Endodermal cell (in vitro differentiated cells): Measurements from ENCODE around the gene HAP1. TPM values are rescaled to one million over a fixed set of nuclear protein-coding genes. Genes with fewer than 3 reads are reported as not detected.

Experiments used
- DNase-seq: peaks from one replicate; pipeline ENCODE4 v3.0.0-alpha.2; 2017
- H3K27ac ChIP-seq: 2 replicates; pipeline ENCODE4 v1.5.1; 2013; ENCODE audit warnings: mild to moderate bottlenecking, low read depth, low read length, moderate library complexity
- H3K27me3 ChIP-seq: 2 replicates; pipeline ENCODE4 v1.6.1; 2013; ENCODE audit warnings: mild to moderate bottlenecking, low read length, moderate library complexity; ENCODE audit not compliant: insufficient read depth, control insufficient read depth, poor library complexity, severe bottlenecking
- H3K36me3 ChIP-seq: 2 replicates; pipeline ENCODE4 v1.7.0; 2013; ENCODE audit warnings: mild to moderate bottlenecking, low read length, moderate library complexity; ENCODE audit not compliant: control insufficient read depth, insufficient read depth
- H3K4me1 ChIP-seq: one replicate; pipeline ENCODE4 v1.7.0; 2013; ENCODE audit warnings: low read length; ENCODE audit not compliant: control insufficient read depth, insufficient read depth
- H3K4me3 ChIP-seq: 2 replicates; pipeline ENCODE4 v1.5.1; 2013; ENCODE audit warnings: mild to moderate bottlenecking, low read length, moderate library complexity
- H3K9ac ChIP-seq: 2 replicates; pipeline ENCODE4 v1.6.1; 2013; ENCODE audit warnings: mild to moderate bottlenecking, low read length, moderate library complexity; ENCODE audit not compliant: poor library complexity, severe bottlenecking; ENCODE audit errors: extremely low read depth
- H3K9me3 ChIP-seq: 2 replicates; pipeline ENCODE4 v1.6.1; 2013; ENCODE audit warnings: mild to moderate bottlenecking, low read length, moderate library complexity; ENCODE audit not compliant: control insufficient read depth
- H3K27ac Mint-ChIP-seq: 2 replicates; pipeline ENCODE4 v1.8.0; 2020; ENCODE audit warnings: mixed read lengths
- H3K27me3 Mint-ChIP-seq: 2 replicates; pipeline ENCODE4 v1.8.0; 2021; ENCODE audit warnings: mild to moderate bottlenecking, mixed read lengths; ENCODE audit not compliant: insufficient read depth
- H3K36me3 Mint-ChIP-seq: 2 replicates; pipeline ENCODE4 v1.8.0; 2020; ENCODE audit warnings: low read depth, mixed read lengths
- H3K4me1 Mint-ChIP-seq: 2 replicates; pipeline ENCODE4 v1.8.0; 2020; ENCODE audit warnings: mixed read lengths
- H3K4me3 Mint-ChIP-seq: 2 replicates; pipeline ENCODE4 v1.8.0; 2020; ENCODE audit warnings: mild to moderate bottlenecking, moderate library complexity, mixed read lengths
- H3K9me3 Mint-ChIP-seq: 2 replicates; pipeline ENCODE4 v1.8.0; 2020; ENCODE audit warnings: mild to moderate bottlenecking, mixed read lengths
- WGBS, 2 experiments: methylation state at CpG; one replicate each; pipeline versions ENCODE4 v1.1.5 to v1.1.7; 2013; ENCODE audit warnings: missing lambda C conversion rate in 2 of 2, mixed read lengths in 1 of 2; ENCODE audit not compliant: insufficient coverage in 1 of 2, insufficient read length in 1 of 2; 5-methylcytosine and 5-hydroxymethylcytosine counted together
- total RNA-seq, 2 donors: library from RNA; stranded (reverse); fragmentation: NEBNext Ultra II Directional in 1 of 2; extraction: Animal tissue kit (Norgen Biotek cat#: 25700) in 1 of 2; gene quantifications; 2 replicates in 1 of 2; 3 replicates in 1 of 2; pipeline ENCODE4 v1.2.1, GENCODE V29; 2021
- TF ChIP-seq, protein P1 (sequence below): fragments of 200-600 bp; sonication (generic); conservative IDR thresholded peaks from 2 replicates; pipeline ENCODE4 v1.5.0; 2021; ENCODE audit warnings: antibody characterized with exemption, mild to moderate bottlenecking

HAP1 gene
- total RNA-seq, 2 donors from 2014 or later: 1.7 TPM

DNA sequence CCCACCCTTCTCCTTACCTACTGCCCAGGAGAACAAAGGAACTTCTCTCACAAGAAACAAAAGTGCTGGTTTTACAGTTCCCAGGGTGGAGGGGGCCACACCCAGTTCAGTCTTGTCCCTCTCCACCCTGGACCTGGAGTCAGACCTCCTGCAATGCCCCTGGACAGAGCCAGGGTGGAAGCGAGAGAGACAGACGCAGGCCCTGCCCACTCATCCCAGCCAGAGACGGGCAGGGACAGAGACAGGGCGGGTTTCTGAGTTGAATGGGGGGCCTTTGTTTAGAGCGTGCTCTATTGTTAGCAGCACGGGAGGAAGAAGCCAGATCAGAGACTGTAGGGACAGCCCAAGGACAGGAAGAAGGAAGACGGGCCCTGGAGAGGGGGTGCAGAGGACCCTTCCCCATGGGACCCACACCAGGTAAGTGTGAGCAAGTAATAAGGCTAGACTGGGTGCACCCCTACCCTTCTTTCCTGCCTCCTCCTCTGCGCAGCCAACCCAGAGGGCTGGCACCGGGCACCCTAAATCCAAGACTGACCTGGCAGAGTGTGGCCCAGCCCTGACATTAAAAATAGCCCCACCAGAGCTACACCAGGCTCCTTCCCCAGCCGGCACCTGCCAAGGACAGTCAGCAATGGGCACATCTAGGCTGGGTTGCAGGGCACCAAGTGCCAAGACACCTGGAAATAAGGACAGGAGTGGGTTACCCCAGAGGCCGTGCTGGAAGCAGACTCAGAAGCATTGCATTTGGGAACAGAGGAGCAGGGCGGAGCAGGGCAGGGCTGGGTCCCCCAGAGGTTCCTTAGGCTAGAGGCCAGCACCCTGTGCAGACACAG, 41.2 kb upstream of the HAP1 start:
- Histone ChIP-seq H3K9me3 (no peaks in the 10 kb centered on the region), H3K27ac (peak overlapping the region; percentile 69), H3K27me3 (no peaks in the 10 kb centered on the region), H3K4me1 (peaks cover 11% of the 10 kb centered on the region), H3K9ac (no peak overlapping the region), H3K4me3 (no peak overlapping the region), H3K36me3 (peaks cover 54% of the 10 kb centered on the region)
- H3K27ac Mint-ChIP-seq: peak overlapping the region; percentile 68
- 82 to 85% methylated on average over 4 to 12 of the region's 12 CpGs for WGBS, 2 experiments
- H3K4me1 Mint-ChIP-seq: peaks cover 26% of the 10 kb centered on the region
- no peaks in the 10 kb centered on the region for H3K9me3 Mint-ChIP-seq
- TF ChIP-seq, protein P1, sequence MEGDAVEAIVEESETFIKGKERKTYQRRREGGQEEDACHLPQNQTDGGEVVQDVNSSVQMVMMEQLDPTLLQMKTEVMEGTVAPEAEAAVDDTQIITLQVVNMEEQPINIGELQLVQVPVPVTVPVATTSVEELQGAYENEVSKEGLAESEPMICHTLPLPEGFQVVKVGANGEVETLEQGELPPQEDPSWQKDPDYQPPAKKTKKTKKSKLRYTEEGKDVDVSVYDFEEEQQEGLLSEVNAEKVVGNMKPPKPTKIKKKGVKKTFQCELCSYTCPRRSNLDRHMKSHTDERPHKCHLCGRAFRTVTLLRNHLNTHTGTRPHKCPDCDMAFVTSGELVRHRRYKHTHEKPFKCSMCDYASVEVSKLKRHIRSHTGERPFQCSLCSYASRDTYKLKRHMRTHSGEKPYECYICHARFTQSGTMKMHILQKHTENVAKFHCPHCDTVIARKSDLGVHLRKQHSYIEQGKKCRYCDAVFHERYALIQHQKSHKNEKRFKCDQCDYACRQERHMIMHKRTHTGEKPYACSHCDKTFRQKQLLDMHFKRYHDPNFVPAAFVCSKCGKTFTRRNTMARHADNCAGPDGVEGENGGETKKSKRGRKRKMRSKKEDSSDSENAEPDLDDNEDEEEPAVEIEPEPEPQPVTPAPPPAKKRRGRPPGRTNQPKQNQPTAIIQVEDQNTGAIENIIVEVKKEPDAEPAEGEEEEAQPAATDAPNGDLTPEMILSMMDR: no peak
- no peak for DNase-seq
- no peaks in the 10 kb centered on the region for H3K27me3 Mint-ChIP-seq
- H3K36me3 Mint-ChIP-seq: peaks cover 44% of the 10 kb centered on the region
- H3K4me3 Mint-ChIP-seq: no peak overlapping the region

DNA sequence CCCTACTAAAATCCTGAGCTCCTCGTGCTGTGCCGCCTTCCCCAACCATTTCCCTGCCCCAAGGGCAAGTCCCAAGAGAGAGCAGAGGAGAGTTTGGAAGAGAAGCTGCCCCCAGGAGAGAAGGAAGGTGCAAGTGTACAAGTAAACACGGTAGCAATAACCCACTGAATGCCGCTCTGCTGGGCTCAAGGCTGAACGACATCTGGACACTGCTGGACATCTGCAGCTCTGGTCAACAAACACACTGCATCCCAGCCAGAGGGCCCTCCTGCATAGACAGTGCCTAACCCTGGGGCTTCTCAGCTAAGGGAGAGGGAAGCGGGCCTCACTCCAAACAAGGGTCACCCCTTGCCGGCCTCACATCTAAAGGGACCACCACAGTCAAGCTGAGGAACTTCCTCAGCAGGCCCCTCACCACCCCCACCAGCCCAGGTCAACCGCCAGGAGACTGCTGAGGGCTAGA, 39.3 kb upstream of the HAP1 start:
- Histone ChIP-seq H3K27ac (peak overlapping the region; percentile 44), H3K27me3 (no peaks in the 10 kb centered on the region), H3K36me3 (peaks cover 72% of the 10 kb centered on the region), H3K9ac (no peak overlapping the region), H3K4me3 (no peak overlapping the region), H3K4me1 (peaks cover 11% of the 10 kb centered on the region), H3K9me3 (no peaks in the 10 kb centered on the region)
- Mint-ChIP-seq H3K36me3 (peaks cover 59% of the 10 kb centered on the region), H3K4me3 (no peak overlapping the region), H3K27me3 (no peaks in the 10 kb centered on the region), H3K4me1 (peaks cover 26% of the 10 kb centered on the region), H3K27ac (peak overlapping the region; percentile 70), H3K9me3 (no peaks in the 10 kb centered on the region)
- no peak for DNase-seq
- TF ChIP-seq, protein P1: no peak
- WGBS, 2 experiments: 70 to 74% methylated on average over 3 to 7 of the region's 8 CpGs

DNA sequence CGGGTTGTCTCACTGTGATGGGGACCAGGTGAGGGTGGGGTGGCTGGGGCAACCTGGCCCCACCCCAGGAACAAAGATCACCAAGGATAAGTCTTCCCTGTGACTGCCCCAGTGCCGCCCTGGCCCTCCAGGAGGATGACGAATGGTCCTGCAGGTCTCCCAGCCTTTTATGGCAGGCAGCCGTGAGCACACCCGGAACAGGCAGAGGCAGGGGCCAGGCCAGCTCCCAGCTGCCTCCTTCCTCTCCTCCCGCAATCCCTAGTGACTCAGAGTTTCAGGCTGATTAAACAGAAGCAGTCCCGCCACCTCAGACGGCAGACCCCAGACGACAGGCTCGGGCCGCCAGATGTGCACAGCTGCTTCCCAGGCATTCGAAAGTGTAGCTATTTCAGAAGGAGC, 38.7 kb upstream of the HAP1 start:
- H3K36me3 Mint-ChIP-seq: peaks cover 65% of the 10 kb centered on the region
- no peak overlapping the region for H3K4me3 ChIP-seq
- no peaks in the 10 kb centered on the region for H3K27me3 Mint-ChIP-seq
- no peaks in the 10 kb centered on the region for H3K9me3 Mint-ChIP-seq
- 78 to 84% methylated on average over 4 to 12 of the region's 12 CpGs for WGBS, 2 experiments
- no peak overlapping the region for H3K9ac ChIP-seq
- H3K36me3 ChIP-seq: peaks cover 77% of the 10 kb centered on the region
- H3K4me3 Mint-ChIP-seq: no peak overlapping the region
- H3K9me3 ChIP-seq: no peaks in the 10 kb centered on the region
- peak overlapping the region; percentile 4 for H3K27ac ChIP-seq
- H3K27ac Mint-ChIP-seq: peak overlapping the region; percentile 70
- DNase-seq: peak; percentile 81
- peaks cover 11% of the 10 kb centered on the region for H3K4me1 ChIP-seq
- peaks cover 26% of the 10 kb centered on the region for H3K4me1 Mint-ChIP-seq
- no peaks in the 10 kb centered on the region for H3K27me3 ChIP-seq
- TF ChIP-seq, protein P1: no peak
